Hepatocyte (in vitro differentiated cells): ENCODE results near the gene RABGAP1L.

Experiments used
- CTCF ChIP-seq: fragments of 200-600 bp; sonication (generic); IDR thresholded peaks from 2 replicates; pipeline ENCODE4 v1.5.1; 2016; ENCODE audit warnings: antibody characterized with exemption, mild to moderate bottlenecking; ENCODE audit not compliant: poor library complexity
- EZH2 ChIP-seq: fragments of 200-600 bp; sonication (generic); IDR thresholded peaks from 2 replicates; pipeline ENCODE4 v1.6.1; 2016; ENCODE audit warnings: antibody characterized with exemption, mild to moderate bottlenecking, borderline replicate concordance
- EZH2phosphoT487 ChIP-seq: fragments of 200-600 bp; sonication (generic); IDR thresholded peaks from one replicate; pipeline ENCODE4 v1.6.1; 2018; ENCODE audit warnings: antibody characterized with exemption, mild to moderate bottlenecking, low read depth, moderate library complexity; ENCODE audit not compliant: unreplicated experiment, severe bottlenecking

GRCh38 chr1:174693085-174693484 lies 533.8 kb downstream of the RABGAP1L start:
- TF ChIP-seq CTCF (no peak), EZH2 (no peak), EZH2phosphoT487 (no peak)
